Measurements from ENCODE around the gene SLC34A1.

- TF ChIP-seq REST (IDR thresholded peaks at IDR 0.05; ENCODE audit: unreplicated experiment) (no peak), CTCF (conservative IDR thresholded peaks at IDR 0.05; ENCODE audit: low read depth in 2 of 2) (no peak)
These were observed 10.0 kb upstream of the SLC34A1 start for GRCh38 chr5:177374211-177374610.

Measured in GM23338 (cell line).